GM18907 (cell line): Measurements from ENCODE around the gene CIRBP.

ENCODE experiments used
- ATAC-seq: cut with Tn5 transposase; IDR thresholded peaks from one replicate; pipeline ENCODE4 v1.9.1; 2021; ENCODE audit warnings: mild to moderate bottlenecking, moderate library complexity; ENCODE audit not compliant: unreplicated experiment

Gene CIRBP

GRCh38 chr19:1230783-1231489 lies 38.2 kb upstream of the CIRBP start:
- no peak for ATAC-seq

GRCh38 chr19:1231729-1232637 lies 37.1 kb upstream of the CIRBP start:
- ATAC-seq = no peak

- ATAC-seq = no peak
Measured at GRCh38 chr19:1232652-1233072, 36.5 kb upstream of the CIRBP start.

GRCh38 chr19:1233115-1233667 lies 35.9 kb upstream of the CIRBP start:
- no peak for ATAC-seq

- no peak for ATAC-seq
Measured at GRCh38 chr19:1234051-1234954, 34.8 kb upstream of the CIRBP start.

GRCh38 chr19:1234955-1235380 lies 34.2 kb upstream of the CIRBP start:
- ATAC-seq = no peak

- ATAC-seq = no peak
Measured at GRCh38 chr19:1235625-1236538, 33.2 kb upstream of the CIRBP start.

GRCh38 chr19:1236576-1236975 lies 32.6 kb upstream of the CIRBP start:
- no peak for ATAC-seq

- no peak for ATAC-seq
Measured at GRCh38 chr19:1237027-1237659, 32.0 kb upstream of the CIRBP start.

- ATAC-seq = no peak
Measured at GRCh38 chr19:1237754-1238368, 31.3 kb upstream of the CIRBP start, which contains the start of gene CBARP. Gene CBARP (minus strand): TSS chr19:1238005. CDS start chr19:1236100, 1,905 bp downstream.

- no peak for ATAC-seq
Measured at GRCh38 chr19:1238369-1239303, 30.5 kb upstream of the CIRBP start.

- no peak for ATAC-seq
Measured at GRCh38 chr19:1239420-1239795, 29.7 kb upstream of the CIRBP start.

- peak; percentile 34 for ATAC-seq
Measured at GRCh38 chr19:1239796-1240737, 29.1 kb upstream of the CIRBP start.

- no peak for ATAC-seq
Measured at GRCh38 chr19:1240925-1241324, 28.2 kb upstream of the CIRBP start.

GRCh38 chr19:1241417-1242095 lies 27.6 kb upstream of the CIRBP start, which contains the start of gene ATP5F1D:
Gene ATP5F1D (plus strand): TSS chr19:1241751. CDS start chr19:1241851, 100 bp downstream.
- peak; percentile 53 for ATAC-seq
